Ascending aorta (tissue), 2 donors: Measurements from ENCODE around the gene AGAP3. TPM values are rescaled to one million over a fixed set of nuclear protein-coding genes. Genes with fewer than 3 reads are reported as not detected.

Experiments used
- DNase-seq, 2 donors: peaks; one replicate each; pipeline ENCODE4 v3.0.0-alpha.2; 2019; ENCODE audit warnings: low spot score in 2 of 2
- H3K27ac ChIP-seq, 2 donors: fragments of 200-600 bp; sonication (generic); one replicate each; pipeline ENCODE4 v1.5.1; 2016 to 2017; ENCODE audit warnings: mild to moderate bottlenecking in 1 of 2
- H3K27me3 ChIP-seq: fragments of 200-600 bp; sonication (generic); one replicate; pipeline ENCODE4 v1.5.1; 2017
- H3K36me3 ChIP-seq, 2 donors: fragments of 200-600 bp; sonication (generic); one replicate each; pipeline ENCODE4 v1.5.1; 2016
- H3K4me1 ChIP-seq, 2 donors: fragments of 200-600 bp; sonication (generic); one replicate each; pipeline ENCODE4 v1.5.1; 2016 to 2017; ENCODE audit warnings: mild to moderate bottlenecking in 1 of 2
- H3K4me3 ChIP-seq, 2 donors: fragments of 200-600 bp; sonication (generic); one replicate each; pipeline ENCODE4 v1.5.1; 2016 to 2017; ENCODE audit warnings: mild to moderate bottlenecking in 1 of 2
- H3K9me3 ChIP-seq, 2 donors: fragments of 200-600 bp; sonication (generic); one replicate each; pipeline ENCODE4 v1.5.1; 2016
- CTCF ChIP-seq, 3 experiments: fragments of 200-600 bp in 2 of 3; fragments of 450-650 bp in 1 of 3; sonication (generic) in 2 of 3; IDR thresholded peaks; one replicate each; pipeline ENCODE4 v1.5.1; 2016 to 2019; ENCODE audit warnings: antibody characterized with exemption in 3 of 3, mild to moderate bottlenecking in 1 of 3, moderate library complexity in 1 of 3
- intact Hi-C: fragments of 100-400 bp; cut with DNase I; formaldehyde crosslinking; loops from one replicate; pipeline ENCODE4 v1.15.1; 2023
- total RNA-seq: library from RNA; depleted of rRNA; stranded (reverse); fragments of >200 nt; gene quantifications from one replicate; pipeline ENCODE4 v1.1.0, GENCODE V29; 2016

AGAP3 gene
- total RNA-seq, 1 donor from 2014 or later: 82.6 TPM

- TF ChIP-seq CTCF (IDR thresholded peaks at IDR 0.05): no peak
- Histone ChIP-seq H3K36me3 (no peaks in the 10 kb centered on the region), H3K27me3 (no peaks in the 10 kb centered on the region), H3K4me3 (no peak overlapping the region), H3K9me3 (no peaks in the 10 kb centered on the region), H3K4me1 (no peaks in the 10 kb centered on the region), H3K27ac (no peak overlapping the region)
- intact Hi-C loops: no loop called here
- DNase-seq: no peak
These were observed 107.1 kb downstream of the AGAP3 start for GRCh38 chr7:151193203-151193978.

Other genes starting within 250 kb of the AGAP3 start
- 0.75 TPM for gene AOC1, start 234.0 kb upstream of the AGAP3 start, total RNA-seq
- gene KCNH2, start 108.2 kb upstream of the AGAP3 start, total RNA-seq: not detected
- 185 TPM for gene NOS3, start 95.5 kb upstream of the AGAP3 start, total RNA-seq
- gene ATG9B, start 62.0 kb upstream of the AGAP3 start, total RNA-seq: not detected
- 50.8 TPM for gene ABCB8, start 58.0 kb upstream of the AGAP3 start, total RNA-seq
- not detected for gene ASIC3, start 37.9 kb upstream of the AGAP3 start, total RNA-seq
- gene CDK5, start 28.6 kb upstream of the AGAP3 start, total RNA-seq: 15.8 TPM
- gene SLC4A2, start 26.9 kb upstream of the AGAP3 start, total RNA-seq: 390 TPM
- 121 TPM for gene FASTK, start 5.7 kb upstream of the AGAP3 start, total RNA-seq
- 143 TPM for gene TMUB1, start 3.0 kb upstream of the AGAP3 start, total RNA-seq
- gene GBX1, start 81.2 kb downstream of the AGAP3 start, total RNA-seq: not detected
- not detected for gene ASB10, start 100.8 kb downstream of the AGAP3 start, total RNA-seq
- not detected for gene H2BK1, start 124.0 kb downstream of the AGAP3 start, total RNA-seq
- gene ABCF2, start 140.7 kb downstream of the AGAP3 start, total RNA-seq: 85.3 TPM
- gene CHPF2, start 146.0 kb downstream of the AGAP3 start, total RNA-seq: 40.3 TPM
- gene SMARCD3, start 162.2 kb downstream of the AGAP3 start, total RNA-seq: 105 TPM